Tibial nerve (tissue), 4 donors: ENCODE measurements around the gene PHLDA2. TPM values are rescaled to one million over a fixed set of nuclear protein-coding genes. Genes with fewer than 3 reads are reported as not detected.

Experiments
- DNase-seq, 2 donors: peaks; one replicate each; pipeline ENCODE4 v3.0.0-alpha.2; 2019; ENCODE audit warnings: low spot score in 2 of 2
- H3K27ac ChIP-seq, 4 donors: fragments of 200-600 bp; sonication (generic) in 3 of 4; one replicate each; pipeline ENCODE4 v1.5.1; 2017 to 2019; ENCODE audit warnings: mild to moderate bottlenecking in 1 of 4
- H3K27me3 ChIP-seq, 2 donors: fragments of 200-600 bp; sonication (generic) in 1 of 2; one replicate each; pipeline versions ENCODE4 v1.5.1 to v1.6.0; 2017 to 2019
- H3K36me3 ChIP-seq, 3 donors: fragments of 200-600 bp; sonication (generic); one replicate each; pipeline ENCODE4 v1.5.1; 2018 to 2019
- H3K4me1 ChIP-seq, 4 donors: fragments of 200-600 bp; sonication (generic) in 3 of 4; one replicate each; pipeline ENCODE4 v1.5.1; 2017 to 2019
- H3K4me3 ChIP-seq, 4 donors: fragments of 200-600 bp; sonication (generic) in 3 of 4; one replicate each; pipeline ENCODE4 v1.5.1; 2017 to 2019; ENCODE audit warnings: mild to moderate bottlenecking in 1 of 4, moderate library complexity in 1 of 4
- H3K9me3 ChIP-seq, 4 donors: fragments of 200-600 bp; sonication (generic) in 3 of 4; one replicate each; pipeline ENCODE4 v1.5.1; 2017 to 2019
- EP300 ChIP-seq, 2 donors: sonication (generic); formaldehyde crosslinking; IDR thresholded peaks; one replicate each; pipeline ENCODE4 v1.6.1; 2017; ENCODE audit warnings: antibody characterized with exemption in 2 of 2, mild to moderate bottlenecking in 1 of 2
- POLR2A ChIP-seq, 2 donors: fragments of 450-650 bp; IDR thresholded peaks; one replicate each; pipeline ENCODE4 v1.6.1; 2017; ENCODE audit warnings: antibody characterized with exemption in 2 of 2, mild to moderate bottlenecking in 2 of 2, moderate library complexity in 2 of 2
- WGBS, 2 donors: methylation state at CpG; one replicate each; pipeline ENCODE4 v1.1.5; 2018; 5-methylcytosine and 5-hydroxymethylcytosine counted together
- total RNA-seq, 4 donors: library from RNA; depleted of rRNA; stranded (reverse); fragments of >200 nt; gene quantifications; one replicate each; pipeline ENCODE4 v1.1.0, GENCODE V29; 2016
- TF ChIP-seq, protein P1 (sequence below), 5 experiments: fragments of 200-600 bp in 3 of 5; fragments of 450-650 bp in 2 of 5; sonication (generic) in 3 of 5; IDR thresholded peaks; one replicate each; pipeline ENCODE4 v1.5.1; 2016 to 2019; ENCODE audit warnings: antibody characterized with exemption in 5 of 5, mild to moderate bottlenecking in 3 of 5, moderate library complexity in 2 of 5

Gene PHLDA2
- total RNA-seq, 4 donors from 2014 or later, result 3.3 to 6.1 (median 5.1) TPM

DNA sequence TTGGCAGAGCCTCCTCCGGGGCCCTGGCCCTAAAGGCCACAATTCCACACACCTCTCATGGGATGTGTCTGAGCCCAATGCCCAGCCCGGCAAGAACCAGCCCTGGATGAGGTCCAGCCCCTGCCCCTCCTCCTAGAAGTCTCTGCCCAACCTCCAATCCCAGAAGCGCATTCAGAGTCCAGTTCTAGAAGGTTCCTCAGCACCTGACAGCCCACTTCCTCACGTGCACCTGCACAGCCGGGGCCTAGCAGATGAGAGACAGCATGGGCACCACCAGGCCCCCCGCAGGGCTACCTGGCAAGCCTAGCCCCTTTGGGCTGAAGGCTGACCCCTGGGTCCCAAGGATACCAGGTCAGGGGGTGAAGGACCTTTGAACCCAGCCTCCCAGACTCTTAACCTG is 32.2 kb downstream of the PHLDA2 start:
- H3K4me3 ChIP-seq, result no peak overlapping the region
- TF ChIP-seq EP300 (IDR thresholded peaks at IDR 0.05) (no peak), POLR2A (IDR thresholded peaks at IDR 0.05) (no peak)
- TF ChIP-seq, protein P1, sequence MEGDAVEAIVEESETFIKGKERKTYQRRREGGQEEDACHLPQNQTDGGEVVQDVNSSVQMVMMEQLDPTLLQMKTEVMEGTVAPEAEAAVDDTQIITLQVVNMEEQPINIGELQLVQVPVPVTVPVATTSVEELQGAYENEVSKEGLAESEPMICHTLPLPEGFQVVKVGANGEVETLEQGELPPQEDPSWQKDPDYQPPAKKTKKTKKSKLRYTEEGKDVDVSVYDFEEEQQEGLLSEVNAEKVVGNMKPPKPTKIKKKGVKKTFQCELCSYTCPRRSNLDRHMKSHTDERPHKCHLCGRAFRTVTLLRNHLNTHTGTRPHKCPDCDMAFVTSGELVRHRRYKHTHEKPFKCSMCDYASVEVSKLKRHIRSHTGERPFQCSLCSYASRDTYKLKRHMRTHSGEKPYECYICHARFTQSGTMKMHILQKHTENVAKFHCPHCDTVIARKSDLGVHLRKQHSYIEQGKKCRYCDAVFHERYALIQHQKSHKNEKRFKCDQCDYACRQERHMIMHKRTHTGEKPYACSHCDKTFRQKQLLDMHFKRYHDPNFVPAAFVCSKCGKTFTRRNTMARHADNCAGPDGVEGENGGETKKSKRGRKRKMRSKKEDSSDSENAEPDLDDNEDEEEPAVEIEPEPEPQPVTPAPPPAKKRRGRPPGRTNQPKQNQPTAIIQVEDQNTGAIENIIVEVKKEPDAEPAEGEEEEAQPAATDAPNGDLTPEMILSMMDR (IDR thresholded peaks at IDR 0.05), result no peak
- DNase-seq, result no peak
- no peaks in the 10 kb centered on the region for H3K9me3 ChIP-seq
- no peaks in the 10 kb centered on the region for H3K36me3 ChIP-seq
- WGBS, 2 donors, result 86 to 93% methylated on average over 3 to 6 of the region's 6 CpGs
- H3K27ac ChIP-seq, result no peak overlapping the region
- H3K27me3 ChIP-seq, result no peaks in the 10 kb centered on the region
- H3K4me1 ChIP-seq, result peaks cover 0 to 48% (median 24%) of the 10 kb centered on the region in 4 donors

- Histone ChIP-seq H3K27ac (no peak overlapping the region), H3K36me3 (no peaks in the 10 kb centered on the region), H3K4me1 (peaks cover 0 to 48% (median 25%) of the 10 kb centered on the region in 4 donors), H3K27me3 (no peaks in the 10 kb centered on the region), H3K9me3 (no peaks in the 10 kb centered on the region), H3K4me3 (no peak overlapping the region)
- DNase-seq, result no peak
- TF ChIP-seq, protein P1 (IDR thresholded peaks at IDR 0.05), result no peak
- TF ChIP-seq EP300 (IDR thresholded peaks at IDR 0.05), result no peak
- TF ChIP-seq POLR2A (IDR thresholded peaks at IDR 0.05), result no peak
- WGBS, 2 donors, result 68 to 75% methylated on average over 9 of the region's 9 CpGs
Observed at GRCh38 chr11:2896047-2896446, 33.2 kb downstream of the PHLDA2 start.

DNA sequence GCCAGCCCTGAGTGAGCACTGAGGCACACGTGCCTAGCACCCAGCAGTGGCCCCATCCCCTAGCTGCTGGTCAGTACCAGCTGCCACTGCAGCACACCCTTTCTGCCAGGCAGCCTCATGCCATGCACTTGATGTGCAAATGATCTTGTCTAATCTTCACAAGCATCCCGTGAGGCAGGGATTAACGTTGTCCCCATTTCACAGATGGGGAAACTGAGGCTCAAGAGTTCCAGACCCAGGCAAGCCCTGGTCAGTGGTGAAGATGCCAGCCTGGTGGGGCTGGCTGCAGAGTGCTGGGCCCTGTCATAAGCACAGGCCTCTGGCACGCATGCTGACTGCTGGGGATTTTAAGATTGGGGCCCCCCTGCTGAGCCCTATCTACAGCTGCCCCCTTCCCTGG is 35.3 kb downstream of the PHLDA2 start:
- Histone ChIP-seq H3K4me1 (peaks cover 0 to 41% (median 27%) of the 10 kb centered on the region in 4 donors), H3K4me3 (no peak overlapping the region), H3K9me3 (no peaks in the 10 kb centered on the region), H3K27me3 (no peaks in the 10 kb centered on the region), H3K27ac (no peak overlapping the region), H3K36me3 (no peaks in the 10 kb centered on the region)
- DNase-seq, result no peak
- 80 to 91% methylated on average over 4 of the region's 4 CpGs for WGBS, 2 donors
- TF ChIP-seq, protein P1 (IDR thresholded peaks at IDR 0.05), result no peak
- no peak for TF ChIP-seq POLR2A (IDR thresholded peaks at IDR 0.05)
- no peak for TF ChIP-seq EP300 (IDR thresholded peaks at IDR 0.05)

- DNase-seq, result no peak
- Histone ChIP-seq H3K4me3 (peak overlapping the region in 2 of 4 donors; percentile 48 to 56), H3K27me3 (no peaks in the 10 kb centered on the region), H3K9me3 (no peaks in the 10 kb centered on the region), H3K4me1 (peaks cover 0 to 38% (median 21%) of the 10 kb centered on the region in 4 donors), H3K27ac (peak overlapping the region in 3 of 4 donors; percentile 66 to 79 (median 72)), H3K36me3 (no peaks in the 10 kb centered on the region)
- WGBS, 2 donors, result 53 to 55% methylated on average over 4 of the region's 4 CpGs
- no peak for TF ChIP-seq EP300 (IDR thresholded peaks at IDR 0.05)
- TF ChIP-seq, protein P1 (IDR thresholded peaks at IDR 0.05), result no peak
- no peak for TF ChIP-seq POLR2A (IDR thresholded peaks at IDR 0.05)
Observed at GRCh38 chr11:2892967-2893528, 36.2 kb downstream of the PHLDA2 start.

DNA sequence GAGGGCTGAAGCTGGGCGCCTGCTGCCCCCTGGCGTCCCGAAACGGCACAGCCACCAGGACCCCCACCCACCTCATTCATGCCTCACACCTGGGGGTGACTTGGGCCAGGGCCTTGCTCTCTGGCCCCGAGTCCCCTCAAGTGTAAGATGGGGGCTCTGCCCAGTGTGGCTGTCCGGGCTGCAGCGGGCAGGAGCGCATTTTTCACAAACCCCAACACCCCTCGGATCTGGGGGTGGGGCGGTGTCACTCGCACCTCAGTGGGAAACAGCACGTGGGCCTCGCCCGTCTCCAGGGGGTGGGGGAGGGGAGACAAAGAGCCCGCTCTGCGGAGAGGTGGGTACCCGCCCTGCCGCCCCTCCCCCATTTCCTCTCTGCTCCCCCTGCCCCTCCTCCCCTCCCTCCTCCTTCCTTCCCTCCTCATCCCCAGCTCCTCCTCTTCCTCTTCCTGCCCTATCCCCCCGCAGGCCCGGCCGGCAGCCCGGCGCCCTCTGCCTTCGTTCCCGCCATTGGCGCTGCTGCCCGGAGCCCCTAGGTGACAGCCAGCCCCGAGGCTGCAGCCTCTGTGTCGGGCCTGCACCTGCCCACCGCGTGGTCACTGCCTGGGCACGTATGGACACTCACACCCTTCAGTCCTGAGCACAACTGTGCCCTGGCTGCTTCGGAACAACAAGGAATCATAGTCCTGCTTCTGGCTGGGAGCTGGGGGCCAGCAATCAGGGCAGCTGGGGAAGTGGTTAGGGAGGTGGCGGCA is 36.8 kb downstream of the PHLDA2 start:
- TF ChIP-seq, protein P1 (IDR thresholded peaks at IDR 0.05), result peak; percentile 87 to 99 (median 95)
- TF ChIP-seq POLR2A (IDR thresholded peaks at IDR 0.05), result no peak
- H3K27ac ChIP-seq, result peak overlapping the region; percentile 46 to 79 (median 69)
- WGBS, 2 donors, result 6% methylated on average over 25 to 34 of the region's 34 CpGs

More for the DNA sequence above, 36.8 kb downstream of the PHLDA2 start:
- Histone ChIP-seq H3K27me3 (no peaks in the 10 kb centered on the region), H3K4me1 (peaks cover 0 to 43% (median 21%) of the 10 kb centered on the region in 4 donors), H3K4me3 (peak overlapping the region; percentile 22 to 56 (median 42)), H3K36me3 (no peaks in the 10 kb centered on the region), H3K9me3 (no peaks in the 10 kb centered on the region)
- peak in 1 of 2 donors; percentile 20 for DNase-seq
